Vagina (tissue), 2 donors: ENCODE measurements around the gene PTPRM.

ENCODE experiments used
- CTCF ChIP-seq, 3 experiments: fragments of 450-650 bp in 2 of 3; fragments of 200-600 bp in 1 of 3; sonication (generic) in 1 of 3; IDR thresholded peaks; one replicate each; pipeline ENCODE4 v1.5.1; 2017 to 2019; ENCODE audit warnings: antibody characterized with exemption in 3 of 3, mild to moderate bottlenecking in 2 of 3, moderate library complexity in 2 of 3
- POLR2A ChIP-seq, 2 donors: fragments of 450-650 bp; IDR thresholded peaks; one replicate each; pipeline ENCODE4 v1.6.1; 2017; ENCODE audit warnings: antibody characterized with exemption in 2 of 2, mild to moderate bottlenecking in 2 of 2, moderate library complexity in 2 of 2

GRCh38 chr18:7646174-7646886 is 79.2 kb downstream of the PTPRM start:
- no peak for TF ChIP-seq CTCF (IDR thresholded peaks at IDR 0.05)
- no peak for TF ChIP-seq POLR2A (IDR thresholded peaks at IDR 0.05)
